SHP77 treated with DMSO at 0.1 percent for 48 hours (cell line): Measurements from ENCODE around the gene TRMO.
"Not testable (repeated sequence)": the region's sequence is repeated elsewhere in the genome, so short reads cannot be mapped to it uniquely, and the experiment has no call there.

Source experiments
- DNase-seq: peaks from one replicate; lab custom pipeline; 2025; lab: John Stamatoyannopoulos, UW

The TRMO gene

GRCh38 chr9:97921959-97922724 is at the start of gene TRMO:
TRMO (minus strand) TSS chr9:97922500; CDS start chr9:97922493, 7 bp downstream.
- peak; percentile 97 for DNase-seq

- DNase-seq = no peak
Measured at GRCh38 chr9:97970165-97970564, 47.9 kb upstream of the TRMO start.

DNA sequence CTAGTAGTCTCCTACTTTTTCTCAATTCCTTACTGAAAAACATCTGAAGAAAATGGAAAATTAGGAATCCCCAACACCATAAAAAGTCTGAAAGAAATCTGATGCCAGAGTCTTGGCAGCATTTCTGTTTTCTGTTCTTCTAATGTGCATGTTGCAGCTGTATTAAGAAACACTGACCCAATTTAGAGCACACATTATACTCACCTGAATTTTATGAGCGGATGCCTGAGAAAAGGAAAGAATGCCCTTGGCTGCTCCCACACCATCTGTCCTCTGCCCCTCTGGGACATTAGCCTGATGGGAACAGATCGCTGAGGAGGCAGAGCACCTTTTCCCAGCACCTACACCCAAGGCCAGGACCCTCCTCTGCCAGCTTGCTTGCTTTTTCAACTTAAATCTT is 46.7 kb upstream of the TRMO start:
- no peak for DNase-seq

GRCh38 chr9:97966493-97966892 is 44.2 kb upstream of the TRMO start:
- DNase-seq = no peak

GRCh38 chr9:97964901-97965300 is 42.6 kb upstream of the TRMO start:
- DNase-seq = no peak

GRCh38 chr9:97963232-97963631 is 40.9 kb upstream of the TRMO start:
- no peak for DNase-seq

DNA sequence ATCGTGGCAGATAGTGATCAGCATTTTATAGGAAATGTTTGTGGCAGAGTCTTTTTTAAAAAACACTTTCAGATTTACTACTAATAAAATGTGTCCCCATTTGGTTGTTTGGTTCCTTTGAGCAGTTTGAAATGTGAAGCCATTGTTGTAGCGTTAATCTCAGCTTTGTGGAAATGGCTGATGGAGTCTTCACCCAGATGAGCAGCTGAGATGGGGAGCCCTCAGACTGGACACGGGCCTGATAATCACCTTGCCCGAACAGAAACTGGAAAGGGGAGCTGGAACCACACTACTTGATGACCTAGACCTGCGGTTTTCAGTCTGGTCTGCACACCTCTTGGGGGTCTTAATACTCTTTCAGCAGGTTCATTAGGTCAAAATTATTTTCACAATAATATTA is 40.3 kb upstream of the TRMO start:
- no peak for DNase-seq

GRCh38 chr9:97962136-97962535 is 39.8 kb upstream of the TRMO start:
- no peak for DNase-seq

GRCh38 chr9:97961361-97961760 is 39.1 kb upstream of the TRMO start:
- no peak for DNase-seq

GRCh38 chr9:97960678-97961328 is 38.5 kb upstream of the TRMO start:
- DNase-seq = not testable (repeated sequence)

DNA sequence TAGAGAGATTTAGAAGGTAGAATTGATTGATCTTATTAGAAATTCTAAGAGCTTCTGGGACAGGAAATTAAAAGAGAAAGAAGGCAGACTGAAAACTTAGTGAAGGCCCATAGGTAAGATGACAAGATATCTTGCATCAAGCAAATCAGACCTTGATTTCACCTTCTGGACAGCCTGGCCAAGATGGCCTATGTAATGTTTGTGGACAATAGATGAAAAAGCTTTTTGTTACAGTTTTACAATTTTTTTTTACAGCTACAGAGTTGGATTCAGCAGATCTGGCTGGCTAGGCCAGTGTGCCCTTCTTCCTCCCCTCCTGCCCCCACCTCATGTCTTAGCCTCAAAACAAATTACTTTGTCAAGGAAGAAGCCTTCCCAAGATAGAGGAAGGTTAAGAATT is 37.3 kb upstream of the TRMO start:
- DNase-seq = no peak

GRCh38 chr9:97958812-97959511 is 36.7 kb upstream of the TRMO start:
- DNase-seq = no peak

DNA sequence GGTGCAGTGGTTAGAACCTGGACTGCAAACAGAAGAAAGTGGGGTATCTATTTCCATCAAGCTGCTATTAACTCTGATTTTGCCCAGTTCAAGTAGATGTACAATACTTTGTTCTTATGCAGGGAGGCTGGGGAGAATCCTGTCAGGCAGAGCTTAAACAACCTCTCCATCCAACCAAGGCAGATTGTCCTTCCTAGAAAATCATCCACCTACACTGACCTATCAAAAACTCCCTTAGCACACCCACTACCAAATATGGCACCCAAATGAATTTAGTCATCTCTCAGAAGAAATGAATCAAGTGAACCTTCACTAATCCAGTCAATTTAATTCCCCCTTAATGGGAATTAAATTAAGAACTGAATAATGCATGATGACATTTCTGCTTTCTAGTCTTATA is 34.0 kb upstream of the TRMO start:
- DNase-seq = no peak

GRCh38 chr9:97954550-97954989 is 32.3 kb upstream of the TRMO start:
- DNase-seq = peak; percentile 59

- peak; percentile 65 for DNase-seq
Measured at GRCh38 chr9:97950873-97951272, 28.6 kb upstream of the TRMO start.

GRCh38 chr9:97947094-97947493 is 24.8 kb upstream of the TRMO start:
- DNase-seq = not testable (repeated sequence)

- DNase-seq = not testable (repeated sequence)
Measured at GRCh38 chr9:97945470-97945869, 23.2 kb upstream of the TRMO start.

DNA sequence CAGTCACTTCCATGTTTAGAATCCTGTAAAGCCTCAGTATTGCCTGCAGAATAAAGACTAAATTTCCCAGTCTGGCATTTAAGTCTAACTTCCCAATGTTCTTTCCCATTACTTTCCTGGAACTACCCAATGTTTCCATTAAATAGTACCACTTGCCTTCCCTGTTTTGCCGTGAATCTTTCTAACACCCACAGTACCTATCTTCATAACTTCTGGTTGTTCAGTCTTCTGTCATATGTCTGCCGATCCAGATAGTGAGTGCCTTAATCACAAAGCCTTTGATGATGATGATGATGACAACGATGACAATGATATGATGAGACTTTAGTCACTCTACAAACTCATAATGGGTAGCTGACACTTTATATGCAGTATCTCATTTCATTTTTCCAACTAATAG is 22.3 kb upstream of the TRMO start:
- DNase-seq = no peak

GRCh38 chr9:97943308-97943855 is 21.1 kb upstream of the TRMO start:
- no peak for DNase-seq

GRCh38 chr9:97941323-97941722 is 19.0 kb upstream of the TRMO start:
- DNase-seq = no peak

GRCh38 chr9:97940741-97941140 is 18.4 kb upstream of the TRMO start:
- DNase-seq = no peak

DNA sequence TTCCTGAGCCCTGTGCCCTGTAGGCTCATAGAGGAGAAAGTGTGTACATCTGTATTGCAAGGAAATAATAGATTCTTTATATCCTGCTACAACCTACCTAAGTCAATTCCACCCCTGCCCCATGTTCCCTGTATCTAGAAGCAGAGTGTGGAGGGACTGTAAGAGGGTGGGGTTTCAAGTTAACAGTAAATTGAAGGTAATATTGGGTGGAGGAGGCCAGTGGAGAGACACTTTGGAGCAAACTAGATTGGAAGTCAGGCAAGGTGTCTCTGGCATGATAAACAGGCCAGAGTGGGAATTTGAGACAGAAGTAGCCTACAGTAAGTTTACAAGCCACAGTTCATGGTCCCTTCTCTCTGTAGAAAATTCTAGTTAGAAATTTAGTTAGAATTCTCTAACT is 17.9 kb upstream of the TRMO start:
- DNase-seq = no peak
